ENCODE results near the gene PXDN. TPM values are rescaled to one million over a fixed set of nuclear protein-coding genes. Genes with fewer than 3 reads are reported as not detected.

PXDN gene
- total and polyA plus RNA-seq, 2 of the 13 experiments (the other 11 are each of a cell fraction or from before 2014, with no cell fraction given), result not detected

- TF ChIP-seq ZNF704 (CRISPR knock-in tag; IDR thresholded peaks at IDR 0.05; ENCODE audit: borderline replicate concordance), result no peak
- no peak for TF ChIP-seq MZF1 (CRISPR knock-in tag; IDR thresholded peaks at IDR 0.05; ENCODE audit: borderline replicate concordance)
- TF ChIP-seq ZNF569 (CRISPR knock-in tag; IDR thresholded peaks at IDR 0.05; ENCODE audit: borderline replicate concordance), result no peak
- no peak for TF ChIP-seq TBP (CRISPR knock-in tag; IDR thresholded peaks at IDR 0.05)
- TF ChIP-seq POGK (CRISPR knock-in tag; conservative IDR thresholded peaks at IDR 0.05), result no peak
- no peak for TF ChIP-seq ZNF883 (CRISPR knock-in tag; IDR thresholded peaks at IDR 0.05; ENCODE audit: not compliant biosample characterization)
Observed at GRCh38 chr2:1651121-1652033, 92.9 kb downstream of the PXDN start (continued).

GRCh38 chr2:1650085-1650872 lies 94.0 kb downstream of the PXDN start:
- H3K4me1 ChIP-seq (ENCODE audit: insufficient read depth, low read length), result no peaks in the 10 kb centered on the region
- BruUV-seq (replicated peaks), result no TSS peak
- intact Hi-C loops (cut with micrococcal nuclease; ENCODE audit: unreplicated experiment) (no loop called here), in situ Hi-C loops (cut with HindIII; ENCODE audit: extremely low pct_ligation_motif_present, low pct_unique_long_range_greater_than_20kb) (no loop called here)
- no peaks in the 10 kb centered on the region for H3K79me2 ChIP-seq (ENCODE audit: insufficient read depth, low read length)
- ChIA-PET POLR2A (no interaction called here), CTCF (ENCODE audit: low intra/inter-chr PET ratio, low total read pairs) (no interaction called here)
- TF ChIP-seq MNT (IDR thresholded peaks at IDR 0.05), result peak; percentile 78
- no peak for TF ChIP-seq ZBTB39 (CRISPR knock-in tag; IDR thresholded peaks at IDR 0.05)
- H2AFZ ChIP-seq (ENCODE audit: low read length), result no peak overlapping the region
- WGBS (ENCODE audit: low lambda C conversion rate), result 38% methylated on average over 19 of the region's 19 CpGs
- FAIRE-seq (no peak), DNase-seq (ENCODE audit: low spot score) (no peak), ATAC-seq (no peak)
- H3K9ac ChIP-seq (ENCODE audit: insufficient read depth, low read depth, low read length), result no peak overlapping the region
- H3K4me2 ChIP-seq (ENCODE audit: low read depth, low read length), result no peak overlapping the region
- no peaks in the 10 kb centered on the region for H3K36me3 ChIP-seq (replicated peaks in 1 of 2; ENCODE audit: control insufficient read depth in 1 of 2, insufficient read depth in 2 of 2, low read length in 2 of 2)
- H3K27me3 ChIP-seq (ENCODE audit: control insufficient read depth in 1 of 2, insufficient read depth in 2 of 2, low read length in 2 of 2), result peaks cover 5 to 49% of the 10 kb centered on the region in 2 experiments
- H3K27ac ChIP-seq (ENCODE audit: extremely low read length, insufficient read depth, low read length), result no peak overlapping the region
- H4K20me1 ChIP-seq (ENCODE audit: insufficient read depth, low read length), result no peaks in the 10 kb centered on the region; the same call in 1 of the 2 replicates
- H3K4me3 ChIP-seq (replicated peaks in 1 of 3; ENCODE audit: insufficient read depth in 1 of 3, low read depth in 2 of 3, low read length in 3 of 3), result no peak overlapping the region
- no peaks in the 10 kb centered on the region for H3K9me3 ChIP-seq (ENCODE audit: low read length)
